GM19035 (cell line): Measurements from ENCODE around the gene LOXL3.
"Not testable (repeated sequence)": the region's sequence is repeated elsewhere in the genome, so short reads cannot be mapped to it uniquely, and the experiment has no call there.

Experiments used
- ATAC-seq: cut with Tn5 transposase; IDR thresholded peaks from one replicate; pipeline ENCODE4 v1.9.1; 2021; ENCODE audit not compliant: unreplicated experiment

Gene LOXL3

GRCh38 chr2:74495440-74495839 is 58.3 kb downstream of the LOXL3 start:
- ATAC-seq, result no peak

- ATAC-seq, result no peak
These were observed 60.2 kb downstream of the LOXL3 start for GRCh38 chr2:74493546-74493945.

- no peak for ATAC-seq
These were observed 61.8 kb downstream of the LOXL3 start for GRCh38 chr2:74491648-74492544.

- no peak for ATAC-seq
These were observed 63.8 kb downstream of the LOXL3 start for GRCh38 chr2:74489906-74490305.

- ATAC-seq, result no peak
These were observed 64.9 kb downstream of the LOXL3 start for GRCh38 chr2:74488643-74489481.

GRCh38 chr2:74486141-74486540 is 67.6 kb downstream of the LOXL3 start:
- ATAC-seq, result no peak

GRCh38 chr2:74483675-74484164 is 70.0 kb downstream of the LOXL3 start:
- ATAC-seq, result not testable (repeated sequence)

- peak; percentile 91 for ATAC-seq
These were observed 70.7 kb downstream of the LOXL3 start, which contains the start of the genes CCDC142 and TTC31 for GRCh38 chr2:74482801-74483674. Gene CCDC142, minus strand, starts transcription at chr2:74482998. Its CDS starts 161 bp downstream, at chr2:74482837. Gene TTC31, plus strand, starts transcription at chr2:74483081. Its CDS starts 15 bp downstream, at chr2:74483096.
